HepG2 (cell line): ENCODE results near the gene GRHL3.

Experiments
- CBFB ChIP-seq: sonication (generic); formaldehyde crosslinking; IDR thresholded peaks from 2 replicates; pipeline ENCODE4 v1.4.0; 2020; ENCODE audit warnings: missing genetic modification reagents
- SMAD1 ChIP-seq: sonication (generic); formaldehyde crosslinking; IDR thresholded peaks from 2 replicates; pipeline ENCODE4 v1.4.0; 2020; ENCODE audit warnings: missing genetic modification reagents, low read depth, mild to moderate bottlenecking, borderline replicate concordance
- ZNF563 ChIP-seq: sonication (generic); formaldehyde crosslinking; IDR thresholded peaks from 2 replicates; pipeline ENCODE4 v1.8.0; 2022; ENCODE audit warnings: mild to moderate bottlenecking, moderate library complexity, missing genetic modification reagents
- ZSCAN31 ChIP-seq: sonication (generic); formaldehyde crosslinking; IDR thresholded peaks from 2 replicates; pipeline ENCODE4 v1.5.0; 2020; ENCODE audit warnings: low read depth, mild to moderate bottlenecking, missing genetic modification reagents
- TF ChIP-seq, protein P1 (sequence below): sonication (generic); formaldehyde crosslinking; IDR thresholded peaks from 2 replicates; pipeline ENCODE4 v1.5.0; 2020; ENCODE audit warnings: mild to moderate bottlenecking, missing genetic modification reagents, moderate library complexity

DNA sequence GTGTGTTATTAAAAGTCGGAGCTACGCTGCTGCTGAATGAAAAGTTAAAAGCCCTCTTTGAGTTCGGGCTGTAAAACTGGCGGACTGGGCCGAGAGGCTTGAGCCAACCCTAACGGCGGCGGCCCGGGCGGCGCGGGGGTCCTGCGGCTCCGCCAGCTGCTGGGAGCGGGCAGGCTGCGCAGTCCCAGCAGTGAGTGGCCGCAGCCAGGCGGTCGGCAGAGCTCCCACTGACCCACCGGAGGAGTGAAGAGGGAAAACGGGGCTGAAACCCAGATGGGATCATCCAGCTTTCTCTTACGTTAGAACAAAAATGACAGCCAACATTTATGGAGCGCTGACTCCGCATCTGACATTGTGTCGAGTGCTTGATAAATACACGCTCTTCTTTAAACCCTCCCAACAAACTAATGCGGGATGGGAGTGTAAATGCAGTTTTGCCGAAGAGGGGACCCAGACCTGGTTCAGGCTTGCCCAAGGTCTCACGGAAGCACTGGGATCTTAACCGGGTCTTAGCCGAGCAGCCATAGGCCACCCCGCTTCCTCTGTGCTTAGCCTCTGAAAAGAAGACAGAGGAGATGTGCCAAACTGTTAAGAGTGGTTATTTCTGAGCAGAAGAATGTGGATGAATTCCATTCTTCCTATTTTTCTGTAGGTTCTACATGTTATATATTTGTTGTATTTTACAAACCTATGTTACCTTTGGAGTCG lies 3.5 kb downstream of the GRHL3 start:
- TF ChIP-seq, protein P1, sequence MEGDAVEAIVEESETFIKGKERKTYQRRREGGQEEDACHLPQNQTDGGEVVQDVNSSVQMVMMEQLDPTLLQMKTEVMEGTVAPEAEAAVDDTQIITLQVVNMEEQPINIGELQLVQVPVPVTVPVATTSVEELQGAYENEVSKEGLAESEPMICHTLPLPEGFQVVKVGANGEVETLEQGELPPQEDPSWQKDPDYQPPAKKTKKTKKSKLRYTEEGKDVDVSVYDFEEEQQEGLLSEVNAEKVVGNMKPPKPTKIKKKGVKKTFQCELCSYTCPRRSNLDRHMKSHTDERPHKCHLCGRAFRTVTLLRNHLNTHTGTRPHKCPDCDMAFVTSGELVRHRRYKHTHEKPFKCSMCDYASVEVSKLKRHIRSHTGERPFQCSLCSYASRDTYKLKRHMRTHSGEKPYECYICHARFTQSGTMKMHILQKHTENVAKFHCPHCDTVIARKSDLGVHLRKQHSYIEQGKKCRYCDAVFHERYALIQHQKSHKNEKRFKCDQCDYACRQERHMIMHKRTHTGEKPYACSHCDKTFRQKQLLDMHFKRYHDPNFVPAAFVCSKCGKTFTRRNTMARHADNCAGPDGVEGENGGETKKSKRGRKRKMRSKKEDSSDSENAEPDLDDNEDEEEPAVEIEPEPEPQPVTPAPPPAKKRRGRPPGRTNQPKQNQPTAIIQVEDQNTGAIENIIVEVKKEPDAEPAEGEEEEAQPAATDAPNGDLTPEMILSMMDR (CRISPR knock-in tag) = no peak
- TF ChIP-seq ZNF563 = no peak
- TF ChIP-seq ZSCAN31 = no peak
- no peak for TF ChIP-seq SMAD1 (CRISPR knock-in tag)
- TF ChIP-seq CBFB = no peak
